Stomach (tissue), 4 donors: ENCODE measurements around the gene RAB7B.

ENCODE experiments used
- EP300 ChIP-seq: sonication (generic); formaldehyde crosslinking; IDR thresholded peaks from one replicate; pipeline ENCODE4 v1.6.1; 2017; ENCODE audit warnings: antibody characterized with exemption
- POLR2A ChIP-seq, 4 donors: fragments of 450-650 bp; IDR thresholded peaks; one replicate each; pipeline ENCODE4 v1.6.1; 2016; ENCODE audit warnings: antibody characterized with exemption in 4 of 4, control low read depth in 2 of 4, mild to moderate bottlenecking in 1 of 4, moderate library complexity in 1 of 4
- TF ChIP-seq, protein P1 (sequence below), 7 experiments: fragments of 450-650 bp in 4 of 7; fragments of 200-600 bp in 3 of 7; sonication (generic) in 3 of 7; IDR thresholded peaks; one replicate each; pipeline ENCODE4 v1.5.1; 2016 to 2019; ENCODE audit warnings: antibody characterized with exemption in 7 of 7, control low read depth in 2 of 7, mild to moderate bottlenecking in 1 of 7

DNA sequence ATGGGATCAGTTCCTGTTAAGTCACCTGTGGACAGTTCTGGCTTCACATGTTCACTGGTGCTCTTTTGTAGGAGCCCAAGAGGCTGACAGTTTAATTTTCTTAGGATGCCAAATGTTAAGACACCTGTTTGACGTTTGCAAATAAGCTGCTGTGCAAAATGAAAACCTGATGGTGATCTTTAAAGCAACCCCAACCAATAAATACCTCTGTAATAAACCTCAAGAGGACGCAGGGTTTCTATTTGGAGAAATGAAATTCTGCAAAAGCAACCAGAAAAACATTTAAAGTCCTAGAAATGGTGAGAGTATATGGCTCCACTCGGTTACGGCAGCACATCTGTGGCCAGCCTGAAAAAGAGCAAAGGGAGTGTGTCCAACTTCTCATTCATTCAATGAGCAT, 44.1 kb upstream of the RAB7B start:
- TF ChIP-seq, protein P1, sequence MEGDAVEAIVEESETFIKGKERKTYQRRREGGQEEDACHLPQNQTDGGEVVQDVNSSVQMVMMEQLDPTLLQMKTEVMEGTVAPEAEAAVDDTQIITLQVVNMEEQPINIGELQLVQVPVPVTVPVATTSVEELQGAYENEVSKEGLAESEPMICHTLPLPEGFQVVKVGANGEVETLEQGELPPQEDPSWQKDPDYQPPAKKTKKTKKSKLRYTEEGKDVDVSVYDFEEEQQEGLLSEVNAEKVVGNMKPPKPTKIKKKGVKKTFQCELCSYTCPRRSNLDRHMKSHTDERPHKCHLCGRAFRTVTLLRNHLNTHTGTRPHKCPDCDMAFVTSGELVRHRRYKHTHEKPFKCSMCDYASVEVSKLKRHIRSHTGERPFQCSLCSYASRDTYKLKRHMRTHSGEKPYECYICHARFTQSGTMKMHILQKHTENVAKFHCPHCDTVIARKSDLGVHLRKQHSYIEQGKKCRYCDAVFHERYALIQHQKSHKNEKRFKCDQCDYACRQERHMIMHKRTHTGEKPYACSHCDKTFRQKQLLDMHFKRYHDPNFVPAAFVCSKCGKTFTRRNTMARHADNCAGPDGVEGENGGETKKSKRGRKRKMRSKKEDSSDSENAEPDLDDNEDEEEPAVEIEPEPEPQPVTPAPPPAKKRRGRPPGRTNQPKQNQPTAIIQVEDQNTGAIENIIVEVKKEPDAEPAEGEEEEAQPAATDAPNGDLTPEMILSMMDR (IDR thresholded peaks at IDR 0.05) = no peak
- no peak for TF ChIP-seq EP300
- TF ChIP-seq POLR2A (IDR thresholded peaks at IDR 0.05) = no peak
